ENCODE data around the gene HACL1.
"Not testable (repeated sequence)": the region's sequence is repeated elsewhere in the genome, so short reads cannot be mapped to it uniquely, and the experiment has no call there.

Gene HACL1

GRCh38 chr3:15629860-15630597, 28.7 kb upstream of the HACL1 start:
- POLR2A ChIA-PET, result interaction anchor here (0.5 kb wide), 1 partner anchor 96 kb away, joined by 3 read pairs; no protein-coding TSS in a partner anchor
- 69% methylated on average over 7 of the region's 10 CpGs for WGBS (ENCODE audit: insufficient coverage)

GRCh38 chr3:15628967-15629366, 27.6 kb upstream of the HACL1 start:
- peaks cover 0 to 2% (median 0%) of the 10 kb centered on the region in 5 experiments for H3K9me3 ChIP-seq (ENCODE audit: control extremely low read depth in 1 of 5, control insufficient read depth in 4 of 5, insufficient read depth in 2 of 5, low read depth in 1 of 5, low read length in 4 of 5)
- no peaks in the 10 kb centered on the region for H3K27me3 ChIP-seq (replicated peaks in 2 of 5; ENCODE audit: control insufficient read depth in 4 of 5, insufficient read depth in 5 of 5, low read length in 4 of 5)
- no peaks in the 10 kb centered on the region for H3K36me3 ChIP-seq (ENCODE audit: control insufficient read depth in 4 of 4, insufficient read depth in 4 of 4, low read length in 3 of 4)
- ChIA-PET POLR2A (no interaction called here), CTCF (interaction anchor here (0.6 to 2.1 kb wide), 3 partner anchors 60 to 382 kb away, joined by 3 to 5 read pairs (median 3); no protein-coding TSS in a partner anchor)
- H3K27ac ChIP-seq (ENCODE audit: insufficient read depth in 1 of 2, low read depth in 1 of 2, low read length in 2 of 2, poor library complexity in 1 of 2, severe bottlenecking in 2 of 2), result no peak overlapping the region
- H3K4me3 ChIP-seq (ENCODE audit: control insufficient read depth in 1 of 7, extremely low read depth in 1 of 7, insufficient read depth in 4 of 7, low read depth in 2 of 7, low read length in 6 of 7), result no peak overlapping the region
- no peak for DNase-seq
- H3K4me1 ChIP-seq (ENCODE audit: control extremely low read depth in 1 of 4, control insufficient read depth in 4 of 4, insufficient read depth in 4 of 4, low read length in 3 of 4), result peaks cover 0 to 9% (median 5%) of the 10 kb centered on the region in 4 experiments

More at GRCh38 chr3:15629860-15630597, 28.7 kb upstream of the HACL1 start:
- Histone ChIP-seq H3K36me3 (ENCODE audit: control insufficient read depth in 4 of 4, insufficient read depth in 4 of 4, low read length in 3 of 4) (no peaks in the 10 kb centered on the region), H3K27me3 (replicated peaks in 2 of 5; ENCODE audit: control insufficient read depth in 4 of 5, insufficient read depth in 5 of 5, low read length in 4 of 5) (no peaks in the 10 kb centered on the region), H3K27ac (ENCODE audit: insufficient read depth in 1 of 2, low read depth in 1 of 2, low read length in 2 of 2, poor library complexity in 1 of 2, severe bottlenecking in 2 of 2) (no peak overlapping the region), H3K9me3 (ENCODE audit: control extremely low read depth in 1 of 5, control insufficient read depth in 4 of 5, insufficient read depth in 2 of 5, low read depth in 1 of 5, low read length in 4 of 5) (no peaks in the 10 kb centered on the region), H3K4me1 (ENCODE audit: control extremely low read depth in 1 of 4, control insufficient read depth in 4 of 4, insufficient read depth in 4 of 4, low read length in 3 of 4) (peaks cover 0 to 9% (median 5%) of the 10 kb centered on the region in 4 experiments), H3K4me3 (ENCODE audit: control insufficient read depth in 1 of 7, extremely low read depth in 1 of 7, insufficient read depth in 4 of 7, low read depth in 2 of 7, low read length in 6 of 7) (peak overlapping the region in 1 of 7 experiments; percentile 39)
- CTCF ChIA-PET, result interaction anchor here (0.8 to 2.1 kb wide), 13 partner anchors 13 to 618 kb away, joined by 3 to 6 read pairs (median 4); partner anchors contain the start of gene ANKRD28
- DNase-seq, result peak; percentile 78 to 90 (median 89)

DNA sequence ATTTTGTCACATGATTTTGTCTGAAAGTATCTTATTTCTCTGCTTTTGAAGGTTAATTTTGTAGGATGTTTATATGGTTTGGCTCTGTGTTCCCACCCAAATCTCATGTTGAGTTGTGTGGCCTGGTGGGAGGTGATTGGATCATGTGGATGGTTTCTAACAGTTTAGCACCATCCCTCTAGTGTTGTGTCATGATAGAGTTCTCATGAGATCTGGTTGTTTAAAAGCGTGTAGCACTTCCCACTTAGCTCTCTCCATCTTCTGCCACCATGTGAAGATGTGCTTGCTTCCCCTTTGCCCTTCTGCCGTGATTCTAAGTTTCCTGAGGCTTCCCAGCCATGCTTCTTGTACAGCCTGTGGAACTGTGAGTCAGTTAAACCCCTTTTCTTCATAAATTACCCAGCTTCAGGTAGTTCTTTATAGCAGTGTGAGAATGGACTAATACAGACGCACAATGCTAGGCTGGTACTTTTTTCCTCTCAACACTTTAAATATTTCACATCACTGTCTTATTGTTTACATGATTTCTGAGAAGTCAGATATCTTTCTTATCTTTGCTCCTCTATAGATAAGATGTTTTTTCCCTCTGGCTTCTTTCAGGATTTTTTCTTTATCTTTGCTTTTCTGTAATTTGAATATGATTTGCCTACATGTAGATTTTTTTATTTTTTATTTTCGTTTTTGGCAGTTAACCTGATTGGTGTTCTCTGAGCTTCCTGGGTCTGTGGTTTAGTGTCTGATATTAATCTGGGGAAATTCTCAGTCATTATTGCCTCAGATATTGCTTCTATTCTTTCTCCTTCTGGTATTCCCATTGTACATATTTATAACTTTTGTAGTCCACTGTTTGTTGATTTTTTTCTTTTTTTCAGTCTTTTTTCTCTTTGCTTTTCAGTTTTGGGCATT, 22.4 kb upstream of the HACL1 start:
- ChIA-PET POLR2A (no interaction called here), CTCF (interaction anchor here (1.7 kb wide), 1 partner anchor 10 kb away, joined by 4 read pairs; no protein-coding TSS in a partner anchor)
- no peaks in the 10 kb centered on the region for H3K27me3 ChIP-seq (replicated peaks in 2 of 5; ENCODE audit: control insufficient read depth in 4 of 5, insufficient read depth in 5 of 5, low read length in 4 of 5)
- peaks cover 0 to 4% (median 0%) of the 10 kb centered on the region in 4 experiments for H3K36me3 ChIP-seq (ENCODE audit: control insufficient read depth in 4 of 4, insufficient read depth in 4 of 4, low read length in 3 of 4)
- no peak overlapping the region for H3K27ac ChIP-seq (ENCODE audit: insufficient read depth in 1 of 2, low read depth in 1 of 2, low read length in 2 of 2, poor library complexity in 1 of 2, severe bottlenecking in 2 of 2)
- no peak for DNase-seq
- no peak overlapping the region for H3K4me3 ChIP-seq (ENCODE audit: control insufficient read depth in 1 of 7, extremely low read depth in 1 of 7, insufficient read depth in 4 of 7, low read depth in 2 of 7, low read length in 6 of 7)
- H3K4me1 ChIP-seq (ENCODE audit: control extremely low read depth in 1 of 4, control insufficient read depth in 4 of 4, insufficient read depth in 4 of 4, low read length in 3 of 4), result peaks cover 0 to 2% (median 0%) of the 10 kb centered on the region in 4 experiments
- WGBS (ENCODE audit: insufficient coverage), result 92% methylated on average over 2 of the region's 4 CpGs
- peaks cover 0 to 29% (median 12%) of the 10 kb centered on the region in 5 experiments for H3K9me3 ChIP-seq (ENCODE audit: control extremely low read depth in 1 of 5, control insufficient read depth in 4 of 5, insufficient read depth in 2 of 5, low read depth in 1 of 5, low read length in 4 of 5)

- DNase-seq, result peak in 2 of 3 donors; percentile 43 to 46
- H3K4me3 ChIP-seq (ENCODE audit: control insufficient read depth in 1 of 7, extremely low read depth in 1 of 7, insufficient read depth in 4 of 7, low read depth in 2 of 7, low read length in 6 of 7); H3K27ac ChIP-seq (ENCODE audit: insufficient read depth in 1 of 2, low read depth in 1 of 2, low read length in 2 of 2, poor library complexity in 1 of 2, severe bottlenecking in 2 of 2); H3K36me3 ChIP-seq (ENCODE audit: control insufficient read depth in 4 of 4, insufficient read depth in 4 of 4, low read length in 3 of 4); POLR2A ChIA-PET; H3K4me1 ChIP-seq (ENCODE audit: control extremely low read depth in 1 of 4, control insufficient read depth in 4 of 4, insufficient read depth in 4 of 4, low read length in 3 of 4); CTCF ChIA-PET; H3K27me3 ChIP-seq (replicated peaks in 2 of 5; ENCODE audit: control insufficient read depth in 4 of 5, insufficient read depth in 5 of 5, low read length in 4 of 5): not testable (repeated sequence)
- 100% methylated on average over 3 of the region's 8 CpGs for WGBS (ENCODE audit: insufficient coverage)
- H3K9me3 ChIP-seq (ENCODE audit: control extremely low read depth in 1 of 5, control insufficient read depth in 4 of 5, insufficient read depth in 2 of 5, low read depth in 1 of 5, low read length in 4 of 5), result peaks cover 0 to 29% (median 12%) of the 10 kb centered on the region in 5 experiments
Measured at GRCh38 chr3:15619659-15620464, 18.5 kb upstream of the HACL1 start.

DNA sequence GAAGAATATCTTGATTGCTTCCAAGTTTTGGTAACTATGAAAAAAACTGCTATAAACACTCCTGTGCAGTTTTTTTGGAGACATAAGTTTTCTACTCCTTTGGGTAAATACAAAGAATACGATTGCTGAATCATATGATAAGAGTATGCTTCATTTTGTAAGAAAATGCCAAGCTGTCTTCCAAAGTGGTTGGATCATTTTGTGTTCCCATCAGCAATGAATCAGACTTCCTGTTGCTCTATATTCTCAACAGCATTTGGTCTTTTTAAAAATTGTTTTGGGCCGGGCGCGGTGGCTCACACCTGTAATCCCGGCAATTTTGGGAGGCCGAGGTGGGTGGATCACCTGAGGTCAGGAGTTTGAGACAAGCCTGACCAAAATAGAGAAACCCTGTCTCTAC, 14.7 kb upstream of the HACL1 start:
- CTCF ChIA-PET, result no interaction called here

GRCh38 chr3:15614958-15615357, 13.6 kb upstream of the HACL1 start:
- Histone ChIP-seq H3K27me3 (replicated peaks in 2 of 5; ENCODE audit: control insufficient read depth in 4 of 5, insufficient read depth in 5 of 5, low read length in 4 of 5) (no peaks in the 10 kb centered on the region), H3K9me3 (ENCODE audit: control extremely low read depth in 1 of 5, control insufficient read depth in 4 of 5, insufficient read depth in 2 of 5, low read depth in 1 of 5, low read length in 4 of 5) (peaks cover 0 to 10% (median 0%) of the 10 kb centered on the region in 5 experiments), H3K36me3 (ENCODE audit: control insufficient read depth in 4 of 4, insufficient read depth in 4 of 4, low read length in 3 of 4) (no peaks in the 10 kb centered on the region), H3K4me1 (ENCODE audit: control extremely low read depth in 1 of 4, control insufficient read depth in 4 of 4, insufficient read depth in 4 of 4, low read length in 3 of 4) (no peaks in the 10 kb centered on the region), H3K27ac (ENCODE audit: insufficient read depth in 1 of 2, low read depth in 1 of 2, low read length in 2 of 2, poor library complexity in 1 of 2, severe bottlenecking in 2 of 2) (no peak overlapping the region), H3K4me3 (ENCODE audit: control insufficient read depth in 1 of 7, extremely low read depth in 1 of 7, insufficient read depth in 4 of 7, low read depth in 2 of 7, low read length in 6 of 7) (no peak overlapping the region)
- CTCF ChIA-PET, result interaction anchor here (1.2 kb wide), 1 partner anchor 16 kb away, joined by 3 read pairs; no protein-coding TSS in a partner anchor
- 100% methylated on average over 1 of the region's 1 CpG for WGBS (ENCODE audit: insufficient coverage)
- POLR2A ChIA-PET, result no interaction called here
- no peak for DNase-seq

More for the DNA sequence above, 14.7 kb upstream of the HACL1 start:
- Histone ChIP-seq H3K4me3 (ENCODE audit: control insufficient read depth in 1 of 7, extremely low read depth in 1 of 7, insufficient read depth in 4 of 7, low read depth in 2 of 7, low read length in 6 of 7) (no peak overlapping the region), H3K27ac (ENCODE audit: insufficient read depth in 1 of 2, low read depth in 1 of 2, low read length in 2 of 2, poor library complexity in 1 of 2, severe bottlenecking in 2 of 2) (no peak overlapping the region), H3K36me3 (ENCODE audit: control insufficient read depth in 4 of 4, insufficient read depth in 4 of 4, low read length in 3 of 4) (peaks cover 0 to 2% (median 0%) of the 10 kb centered on the region in 4 experiments), H3K27me3 (replicated peaks in 2 of 5; ENCODE audit: control insufficient read depth in 4 of 5, insufficient read depth in 5 of 5, low read length in 4 of 5) (no peaks in the 10 kb centered on the region), H3K4me1 (ENCODE audit: control extremely low read depth in 1 of 4, control insufficient read depth in 4 of 4, insufficient read depth in 4 of 4, low read length in 3 of 4) (no peaks in the 10 kb centered on the region), H3K9me3 (ENCODE audit: control extremely low read depth in 1 of 5, control insufficient read depth in 4 of 5, insufficient read depth in 2 of 5, low read depth in 1 of 5, low read length in 4 of 5) (peaks cover 0 to 20% (median 3%) of the 10 kb centered on the region in 5 experiments)
- POLR2A ChIA-PET, result no interaction called here
- DNase-seq, result no peak
- 90% methylated on average over 6 of the region's 6 CpGs for WGBS (ENCODE audit: insufficient coverage)
